PFSK-1 (cell line): ENCODE measurements around the gene ALG1.

Source experiments
- FOXP2 ChIP-seq: optimal IDR thresholded peaks from 2 replicates; pipeline ENCODE3; 2011; ENCODE audit warnings: borderline replicate concordance, control low read depth, inconsistent platforms; ENCODE audit not compliant: insufficient read depth; ENCODE audit errors: extremely low read length, extremely low read depth
- POLR2AphosphoS5 ChIP-seq: IDR thresholded peaks from 2 replicates; pipeline ENCODE4 v1.6.1; 2012; ENCODE audit warnings: low read depth, mild to moderate bottlenecking, control low read depth, low read length, moderate library complexity
- SIN3A ChIP-seq: IDR thresholded peaks from 2 replicates; pipeline ENCODE4 v1.6.1; 2012; ENCODE audit warnings: mild to moderate bottlenecking, low read length, moderate library complexity, borderline replicate concordance; ENCODE audit not compliant: insufficient read depth
- TAF1 ChIP-seq: IDR thresholded peaks from 2 replicates; pipeline ENCODE4 v1.6.1; 2012; ENCODE audit warnings: low read length, control low read depth, borderline replicate concordance; ENCODE audit not compliant: insufficient read depth
- TF ChIP-seq, protein P1 (sequence below), 2 experiments: IDR thresholded peaks; 2 replicates each; pipeline versions ENCODE4 v1.6.1 to v1.8.0; 2011 to 2012; ENCODE audit warnings: low read depth in 2 of 2, low read length in 2 of 2, control low read depth in 1 of 2, inconsistent platforms in 1 of 2, mild to moderate bottlenecking in 1 of 2, moderate library complexity in 1 of 2; ENCODE audit not compliant: insufficient read depth in 1 of 2

ALG1 gene

DNA sequence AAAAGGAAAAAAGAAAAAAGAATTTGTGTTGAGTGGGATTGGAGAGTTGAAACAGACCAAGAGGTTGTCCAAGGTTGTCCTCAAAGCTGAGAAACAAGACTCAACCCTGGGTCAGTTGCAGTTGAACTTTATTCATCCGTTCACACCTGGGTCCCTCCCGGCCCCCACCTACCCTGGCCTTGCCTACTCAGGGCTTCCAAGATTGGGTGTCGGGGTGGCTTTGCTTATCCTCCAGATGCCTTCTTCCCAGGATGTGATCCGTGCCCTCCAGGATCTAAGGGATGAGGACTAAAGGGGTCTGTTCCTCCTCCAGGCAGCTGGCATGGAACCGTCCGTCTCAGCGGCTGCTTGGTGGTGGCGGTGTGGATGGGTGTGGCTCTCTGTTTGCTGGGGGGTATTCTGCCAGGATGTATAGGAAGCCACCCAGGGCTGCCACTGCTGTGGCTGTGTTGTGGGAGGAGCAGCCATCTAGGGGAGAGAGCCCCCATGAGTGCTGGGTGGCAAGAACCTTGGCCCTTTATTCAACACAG lies 27.6 kb upstream of the ALG1 start:
- TF ChIP-seq FOXP2 = no peak
- TF ChIP-seq SIN3A = no peak
- no peak for TF ChIP-seq POLR2AphosphoS5
- TF ChIP-seq, protein P1, sequence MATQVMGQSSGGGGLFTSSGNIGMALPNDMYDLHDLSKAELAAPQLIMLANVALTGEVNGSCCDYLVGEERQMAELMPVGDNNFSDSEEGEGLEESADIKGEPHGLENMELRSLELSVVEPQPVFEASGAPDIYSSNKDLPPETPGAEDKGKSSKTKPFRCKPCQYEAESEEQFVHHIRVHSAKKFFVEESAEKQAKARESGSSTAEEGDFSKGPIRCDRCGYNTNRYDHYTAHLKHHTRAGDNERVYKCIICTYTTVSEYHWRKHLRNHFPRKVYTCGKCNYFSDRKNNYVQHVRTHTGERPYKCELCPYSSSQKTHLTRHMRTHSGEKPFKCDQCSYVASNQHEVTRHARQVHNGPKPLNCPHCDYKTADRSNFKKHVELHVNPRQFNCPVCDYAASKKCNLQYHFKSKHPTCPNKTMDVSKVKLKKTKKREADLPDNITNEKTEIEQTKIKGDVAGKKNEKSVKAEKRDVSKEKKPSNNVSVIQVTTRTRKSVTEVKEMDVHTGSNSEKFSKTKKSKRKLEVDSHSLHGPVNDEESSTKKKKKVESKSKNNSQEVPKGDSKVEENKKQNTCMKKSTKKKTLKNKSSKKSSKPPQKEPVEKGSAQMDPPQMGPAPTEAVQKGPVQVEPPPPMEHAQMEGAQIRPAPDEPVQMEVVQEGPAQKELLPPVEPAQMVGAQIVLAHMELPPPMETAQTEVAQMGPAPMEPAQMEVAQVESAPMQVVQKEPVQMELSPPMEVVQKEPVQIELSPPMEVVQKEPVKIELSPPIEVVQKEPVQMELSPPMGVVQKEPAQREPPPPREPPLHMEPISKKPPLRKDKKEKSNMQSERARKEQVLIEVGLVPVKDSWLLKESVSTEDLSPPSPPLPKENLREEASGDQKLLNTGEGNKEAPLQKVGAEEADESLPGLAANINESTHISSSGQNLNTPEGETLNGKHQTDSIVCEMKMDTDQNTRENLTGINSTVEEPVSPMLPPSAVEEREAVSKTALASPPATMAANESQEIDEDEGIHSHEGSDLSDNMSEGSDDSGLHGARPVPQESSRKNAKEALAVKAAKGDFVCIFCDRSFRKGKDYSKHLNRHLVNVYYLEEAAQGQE (IDR thresholded peaks at IDR 0.05; ENCODE audit: insufficient read depth in 1 of 2, low read depth in 2 of 2, low read length in 2 of 2) = no peak
- TF ChIP-seq TAF1 = no peak

DNA sequence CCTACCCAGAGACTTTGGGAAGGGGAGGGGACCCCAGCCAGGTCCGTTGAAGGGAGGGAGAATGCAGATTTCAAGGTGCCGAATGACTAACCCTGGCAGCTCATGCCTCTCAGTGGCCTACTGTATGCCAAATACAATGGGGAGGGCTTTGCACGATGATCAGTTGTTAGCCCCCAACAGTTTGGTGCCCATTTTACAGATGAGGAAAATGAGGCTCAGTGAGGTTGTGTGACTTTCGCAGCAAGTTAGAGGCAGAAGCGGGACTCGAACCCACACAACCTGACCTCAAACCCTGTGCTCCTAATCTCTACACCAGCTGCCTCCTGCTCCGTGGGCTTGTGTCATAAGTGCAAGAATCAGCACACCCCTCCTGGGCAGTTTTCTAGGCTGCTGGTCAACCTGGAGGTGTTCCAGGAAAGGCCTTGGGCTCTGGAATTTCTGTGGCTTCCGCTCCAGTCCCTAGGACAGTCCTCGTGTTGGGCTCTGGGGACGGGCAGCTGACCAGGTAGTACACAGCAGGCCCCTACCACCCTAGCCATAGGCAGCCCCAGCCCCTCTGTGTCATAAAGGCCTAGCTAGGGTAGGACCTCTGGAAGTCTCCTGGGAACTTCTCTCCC lies 26.0 kb upstream of the ALG1 start:
- TF ChIP-seq, protein P1 (IDR thresholded peaks at IDR 0.05; ENCODE audit: insufficient read depth in 1 of 2, low read depth in 2 of 2, low read length in 2 of 2) = no peak
- TF ChIP-seq FOXP2 = no peak

DNA sequence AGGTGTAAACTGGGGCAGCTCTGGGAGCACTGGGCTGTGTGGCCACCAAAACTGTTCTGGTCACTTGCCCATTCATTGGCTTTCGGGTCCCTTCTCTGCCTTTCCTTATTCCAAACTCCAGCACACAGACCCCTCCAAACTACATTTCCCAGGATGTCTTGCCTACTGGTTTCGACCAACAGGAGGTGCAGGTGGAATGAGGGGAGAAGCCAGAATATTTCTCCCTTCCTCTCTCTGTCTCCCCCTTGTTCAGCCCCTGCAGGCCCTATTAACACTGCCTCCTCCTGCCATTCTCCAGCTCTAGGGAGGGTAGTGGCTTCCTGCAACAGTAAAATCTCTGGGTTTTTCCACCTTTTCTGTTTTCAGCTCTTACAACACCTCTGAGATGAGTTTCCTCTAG lies 24.7 kb upstream of the ALG1 start:
- TF ChIP-seq POLR2AphosphoS5 (no peak), TAF1 (no peak), FOXP2 (no peak), SIN3A (no peak)
- TF ChIP-seq, protein P1 (IDR thresholded peaks at IDR 0.05; ENCODE audit: insufficient read depth in 1 of 2, low read depth in 2 of 2, low read length in 2 of 2) = no peak

DNA sequence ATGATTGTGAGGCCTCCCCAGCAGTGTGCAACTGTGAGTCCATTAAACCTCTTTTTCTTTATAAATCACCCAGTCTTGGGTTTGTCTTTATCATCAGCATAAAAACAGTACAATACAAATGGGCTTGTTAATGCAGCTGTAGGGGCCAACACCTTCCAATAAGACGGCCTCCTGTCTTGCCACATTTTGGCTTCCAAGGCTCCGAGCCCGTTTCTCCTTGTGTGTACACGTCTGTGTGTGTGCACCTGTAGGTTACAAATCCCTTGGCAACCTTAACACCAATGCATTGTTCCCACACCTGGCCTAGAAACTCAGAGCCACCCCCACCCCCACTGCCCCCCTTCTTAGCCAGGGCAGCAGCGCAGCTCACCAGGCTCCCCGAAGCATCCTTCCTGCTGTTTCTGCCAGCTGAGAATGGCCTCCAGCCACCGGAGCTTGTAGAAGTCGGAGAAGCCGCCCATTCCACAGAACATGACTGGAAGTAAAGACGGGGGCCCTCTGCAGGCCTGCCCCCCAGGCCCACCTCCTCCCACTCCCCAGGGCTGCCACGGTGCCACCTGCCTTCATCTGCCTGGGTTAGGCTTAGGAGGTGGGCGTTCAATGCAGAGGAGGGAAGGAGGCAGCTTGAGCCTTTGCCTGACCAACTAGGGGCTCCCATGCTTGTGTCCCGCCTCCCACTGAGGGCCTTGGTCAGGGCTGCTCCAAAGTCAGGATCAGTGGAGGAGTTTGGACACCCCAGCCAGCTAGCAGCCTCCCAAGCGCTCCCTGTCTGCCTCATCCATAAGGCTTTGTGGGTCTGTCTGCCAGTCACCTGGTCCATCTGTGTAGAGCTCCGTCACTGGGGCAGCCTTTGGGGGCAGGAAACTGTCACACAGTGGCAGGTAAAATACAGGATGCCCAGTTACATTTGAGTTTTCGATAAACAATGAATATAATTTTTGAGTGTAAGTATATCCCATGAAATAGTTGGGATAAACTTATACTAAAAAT lies 16.5 kb upstream of the ALG1 start:
- TF ChIP-seq, protein P1 (IDR thresholded peaks at IDR 0.05; ENCODE audit: insufficient read depth in 1 of 2, low read depth in 2 of 2, low read length in 2 of 2) = no peak
- TF ChIP-seq SIN3A (no peak), FOXP2 (no peak), POLR2AphosphoS5 (no peak)
